C4-2B (cell line): ENCODE measurements around the gene GLRX3.

Source experiments
- CTCF ChIP-seq: fragments of 450-650 bp; conservative IDR thresholded peaks from 2 replicates; pipeline ENCODE4 v1.5.1; 2017; ENCODE audit warnings: mild to moderate bottlenecking
- ZFX ChIP-seq: fragments of 450-650 bp; IDR thresholded peaks from 2 replicates; pipeline ENCODE4 v1.6.1; 2017

GRCh38 chr10:130213286-130214080 is 77.3 kb downstream of the GLRX3 start:
- TF ChIP-seq CTCF (no peak), ZFX (no peak)
